NB4 (cell line): ENCODE results near the gene IL17A.

Source experiments
- POLR2A ChIP-seq: IDR thresholded peaks from 2 replicates; pipeline ENCODE4 v1.6.1; 2011; ENCODE audit warnings: mild to moderate bottlenecking; ENCODE audit not compliant: insufficient read length; ENCODE audit errors: extremely low read depth
- TF ChIP-seq, protein P1 (sequence below): IDR thresholded peaks from one replicate; pipeline ENCODE4 v1.5.1; 2012; ENCODE audit warnings: low read depth, low read length
- TF ChIP-seq, protein P2 (sequence below): IDR thresholded peaks from 2 replicates; pipeline ENCODE4 v1.6.1; 2011; ENCODE audit warnings: low read depth, low read length

DNA sequence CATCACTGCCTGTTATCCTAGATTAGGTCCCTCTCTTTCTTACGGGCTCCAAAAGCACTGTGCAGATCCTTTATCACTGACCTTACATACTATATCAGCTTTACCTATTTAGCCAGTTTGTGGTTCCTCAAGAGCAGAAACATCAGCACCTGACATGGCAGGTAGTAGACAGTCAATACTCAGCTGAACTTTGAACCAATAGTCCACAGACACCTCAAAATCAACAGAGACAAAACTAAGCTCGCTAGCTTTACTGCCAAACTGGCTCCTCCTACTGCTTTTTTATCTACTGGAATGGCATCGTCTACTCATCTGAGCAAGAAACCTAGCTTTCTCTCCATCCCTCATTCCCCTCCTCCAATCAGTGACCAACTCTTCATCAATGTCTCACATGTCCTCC, 5.6 kb downstream of the IL17A start:
- TF ChIP-seq POLR2A, result no peak
- TF ChIP-seq, protein P1, sequence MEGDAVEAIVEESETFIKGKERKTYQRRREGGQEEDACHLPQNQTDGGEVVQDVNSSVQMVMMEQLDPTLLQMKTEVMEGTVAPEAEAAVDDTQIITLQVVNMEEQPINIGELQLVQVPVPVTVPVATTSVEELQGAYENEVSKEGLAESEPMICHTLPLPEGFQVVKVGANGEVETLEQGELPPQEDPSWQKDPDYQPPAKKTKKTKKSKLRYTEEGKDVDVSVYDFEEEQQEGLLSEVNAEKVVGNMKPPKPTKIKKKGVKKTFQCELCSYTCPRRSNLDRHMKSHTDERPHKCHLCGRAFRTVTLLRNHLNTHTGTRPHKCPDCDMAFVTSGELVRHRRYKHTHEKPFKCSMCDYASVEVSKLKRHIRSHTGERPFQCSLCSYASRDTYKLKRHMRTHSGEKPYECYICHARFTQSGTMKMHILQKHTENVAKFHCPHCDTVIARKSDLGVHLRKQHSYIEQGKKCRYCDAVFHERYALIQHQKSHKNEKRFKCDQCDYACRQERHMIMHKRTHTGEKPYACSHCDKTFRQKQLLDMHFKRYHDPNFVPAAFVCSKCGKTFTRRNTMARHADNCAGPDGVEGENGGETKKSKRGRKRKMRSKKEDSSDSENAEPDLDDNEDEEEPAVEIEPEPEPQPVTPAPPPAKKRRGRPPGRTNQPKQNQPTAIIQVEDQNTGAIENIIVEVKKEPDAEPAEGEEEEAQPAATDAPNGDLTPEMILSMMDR, result no peak
- TF ChIP-seq, protein P2, sequence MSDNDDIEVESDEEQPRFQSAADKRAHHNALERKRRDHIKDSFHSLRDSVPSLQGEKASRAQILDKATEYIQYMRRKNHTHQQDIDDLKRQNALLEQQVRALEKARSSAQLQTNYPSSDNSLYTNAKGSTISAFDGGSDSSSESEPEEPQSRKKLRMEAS, result no peak
